ENCODE results near the gene FOXL1. TPM values are rescaled to one million over a fixed set of nuclear protein-coding genes. Genes with fewer than 3 reads are reported as not detected.

Gene FOXL1
- total RNA-seq, 1 donor, result 2.5 TPM

DNA sequence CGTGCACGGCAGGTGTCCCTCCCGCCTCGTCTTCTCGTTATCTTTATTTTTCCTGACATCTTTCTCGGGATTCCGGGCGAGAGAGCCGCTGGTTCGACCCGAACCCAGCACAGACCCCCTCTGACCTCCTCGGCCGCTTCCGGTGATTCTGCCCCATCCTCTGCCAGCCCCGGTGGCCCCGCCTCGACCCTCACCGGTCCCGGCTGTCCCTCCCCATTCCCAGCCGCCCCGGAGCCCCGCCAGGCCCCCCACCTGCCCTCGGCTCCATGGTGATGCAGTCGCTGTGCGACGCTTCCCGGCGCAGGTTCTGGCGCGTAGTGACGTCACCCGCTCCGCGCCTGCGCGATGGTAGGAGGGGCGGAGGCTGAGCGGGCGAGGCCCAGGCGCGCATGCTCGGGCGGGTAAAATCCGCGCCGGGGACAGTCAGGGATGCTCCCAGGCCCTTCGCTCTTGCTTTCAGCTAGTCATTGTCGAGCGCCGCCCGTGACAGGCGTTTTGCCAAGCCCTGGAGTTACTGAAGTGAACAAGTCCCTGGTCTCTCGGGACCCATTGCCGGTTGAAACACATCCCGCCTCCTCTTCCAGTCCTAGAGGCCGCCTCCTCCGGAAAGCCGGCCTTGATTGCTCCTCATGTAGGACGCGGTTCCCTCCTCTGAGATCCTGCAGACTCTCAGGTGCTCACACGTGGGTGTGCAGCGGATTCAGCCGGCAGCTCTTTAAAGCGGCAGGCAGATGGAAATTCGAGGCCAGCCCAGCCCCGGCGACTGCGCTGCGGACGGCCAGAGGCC is 23.2 kb upstream of the FOXL1 start, which contains the start of gene MTHFSD:
Gene MTHFSD, minus strand, starts transcription at position 319 of the 787 bp plus-strand sequence. Its CDS starts 51 bp downstream, at position 268.
- H4K20me1 ChIP-seq (ENCODE audit: insufficient read depth, low read length), result no peaks in the 10 kb centered on the region
- H3K27ac ChIP-seq (ENCODE audit: low read depth, low read length), result peak within 1 kb of the TSS; percentile 96
- TF ChIP-seq, protein P1, sequence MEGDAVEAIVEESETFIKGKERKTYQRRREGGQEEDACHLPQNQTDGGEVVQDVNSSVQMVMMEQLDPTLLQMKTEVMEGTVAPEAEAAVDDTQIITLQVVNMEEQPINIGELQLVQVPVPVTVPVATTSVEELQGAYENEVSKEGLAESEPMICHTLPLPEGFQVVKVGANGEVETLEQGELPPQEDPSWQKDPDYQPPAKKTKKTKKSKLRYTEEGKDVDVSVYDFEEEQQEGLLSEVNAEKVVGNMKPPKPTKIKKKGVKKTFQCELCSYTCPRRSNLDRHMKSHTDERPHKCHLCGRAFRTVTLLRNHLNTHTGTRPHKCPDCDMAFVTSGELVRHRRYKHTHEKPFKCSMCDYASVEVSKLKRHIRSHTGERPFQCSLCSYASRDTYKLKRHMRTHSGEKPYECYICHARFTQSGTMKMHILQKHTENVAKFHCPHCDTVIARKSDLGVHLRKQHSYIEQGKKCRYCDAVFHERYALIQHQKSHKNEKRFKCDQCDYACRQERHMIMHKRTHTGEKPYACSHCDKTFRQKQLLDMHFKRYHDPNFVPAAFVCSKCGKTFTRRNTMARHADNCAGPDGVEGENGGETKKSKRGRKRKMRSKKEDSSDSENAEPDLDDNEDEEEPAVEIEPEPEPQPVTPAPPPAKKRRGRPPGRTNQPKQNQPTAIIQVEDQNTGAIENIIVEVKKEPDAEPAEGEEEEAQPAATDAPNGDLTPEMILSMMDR (IDR thresholded peaks at IDR 0.05; ENCODE audit: extremely low read depth, low read depth, low read length), result no peak
- no peaks in the 10 kb centered on the region for H3K9me3 ChIP-seq (ENCODE audit: low read depth, low read length)
- peaks cover 17% of the 10 kb centered on the region for H3K4me1 ChIP-seq (ENCODE audit: insufficient read depth, low read length)
- H3K27me3 ChIP-seq (ENCODE audit: insufficient read depth, low read length), result no peaks in the 10 kb centered on the region
- H3K4me2 ChIP-seq (ENCODE audit: insufficient read depth, low read length), result peak within 1 kb of the TSS; percentile 97
- H2AFZ ChIP-seq (ENCODE audit: low read length), result peak within 1 kb of the TSS; percentile 97
- peak; percentile 99 for DNase-seq (ENCODE audit: insufficient read length, low spot score, missing footprints)
- H3K36me3 ChIP-seq (ENCODE audit: insufficient read depth, low read length), result peaks cover 15% of the 10 kb centered on the region
- H3K4me3 ChIP-seq (ENCODE audit: insufficient read depth, low read length), result peak within 1 kb of the TSS; percentile 97
- H3K79me2 ChIP-seq (ENCODE audit: insufficient read depth, low read length), result peaks cover 27% of the 10 kb centered on the region

DNA sequence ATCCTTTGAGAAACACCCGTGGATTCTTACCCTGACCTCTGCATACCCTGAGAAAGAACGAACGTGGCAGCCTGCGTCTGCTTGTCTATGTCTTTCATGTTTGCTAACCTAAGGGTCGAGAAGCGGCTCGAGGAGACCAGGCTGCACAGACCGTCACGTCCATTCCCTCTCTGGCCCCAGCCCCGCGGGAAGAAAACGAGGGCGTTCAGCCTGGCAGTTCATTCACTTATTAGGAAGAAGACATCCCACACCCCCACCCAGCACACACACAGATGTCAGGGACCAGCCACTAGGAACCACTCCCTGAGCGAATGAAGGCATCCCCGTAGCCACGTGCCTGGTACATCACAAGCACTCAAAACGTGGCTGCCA is 22.7 kb upstream of the FOXL1 start:
- H3K27ac ChIP-seq (ENCODE audit: low read depth, low read length), result peak overlapping the region; percentile 96
- no peaks in the 10 kb centered on the region for H4K20me1 ChIP-seq (ENCODE audit: insufficient read depth, low read length)
- peaks cover 17% of the 10 kb centered on the region for H3K4me1 ChIP-seq (ENCODE audit: insufficient read depth, low read length)

DNA sequence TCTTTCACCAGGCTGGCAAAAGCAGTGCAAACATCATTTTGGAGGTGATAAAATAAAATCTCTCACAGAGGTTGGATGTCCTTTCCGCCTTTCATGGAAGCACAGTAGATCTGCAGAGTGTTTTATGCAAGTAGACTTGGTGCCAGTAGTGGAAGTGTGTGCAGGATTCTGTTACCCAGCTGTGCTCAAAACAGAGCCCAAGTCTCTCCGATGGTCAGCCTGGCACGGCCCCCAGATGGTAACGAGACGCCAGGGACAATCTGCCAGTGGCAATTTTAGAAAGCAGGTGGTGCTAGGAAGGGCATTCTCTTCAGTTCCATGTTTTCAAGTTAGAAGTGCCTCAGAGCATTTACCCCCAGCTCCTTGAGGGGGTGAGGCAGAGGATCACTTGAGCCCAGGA is 21.8 kb upstream of the FOXL1 start:
- peaks cover 27% of the 10 kb centered on the region for H3K79me2 ChIP-seq (ENCODE audit: insufficient read depth, low read length)
- H3K4me2 ChIP-seq (ENCODE audit: insufficient read depth, low read length), result no peak overlapping the region
- no peak overlapping the region for H3K27ac ChIP-seq (ENCODE audit: low read depth, low read length)
- H2AFZ ChIP-seq (ENCODE audit: low read length), result peak overlapping the region; percentile 96
- peaks cover 6% of the 10 kb centered on the region for H3K36me3 ChIP-seq (ENCODE audit: insufficient read depth, low read length)
- H3K27me3 ChIP-seq (ENCODE audit: insufficient read depth, low read length), result no peaks in the 10 kb centered on the region
- peaks cover 17% of the 10 kb centered on the region for H3K4me1 ChIP-seq (ENCODE audit: insufficient read depth, low read length)
- H3K9me3 ChIP-seq (ENCODE audit: low read depth, low read length), result no peaks in the 10 kb centered on the region
- DNase-seq (ENCODE audit: insufficient read length, low spot score, missing footprints), result peak; percentile 19
- TF ChIP-seq, protein P1 (IDR thresholded peaks at IDR 0.05; ENCODE audit: extremely low read depth, low read depth, low read length), result no peak
- no peaks in the 10 kb centered on the region for H4K20me1 ChIP-seq (ENCODE audit: insufficient read depth, low read length)
- no peak overlapping the region for H3K4me3 ChIP-seq (ENCODE audit: insufficient read depth, low read length)

More for the DNA sequence above, 22.7 kb upstream of the FOXL1 start:
- peak; percentile 53 for DNase-seq (ENCODE audit: insufficient read length, low spot score, missing footprints)
- no peaks in the 10 kb centered on the region for H3K9me3 ChIP-seq (ENCODE audit: low read depth, low read length)
- TF ChIP-seq, protein P1 (IDR thresholded peaks at IDR 0.05; ENCODE audit: extremely low read depth, low read depth, low read length), result no peak
- no peaks in the 10 kb centered on the region for H3K27me3 ChIP-seq (ENCODE audit: insufficient read depth, low read length)
- peak overlapping the region; percentile 97 for H3K4me3 ChIP-seq (ENCODE audit: insufficient read depth, low read length)
- H2AFZ ChIP-seq (ENCODE audit: low read length), result peak overlapping the region; percentile 96
- H3K79me2 ChIP-seq (ENCODE audit: insufficient read depth, low read length), result peaks cover 27% of the 10 kb centered on the region
- peaks cover 13% of the 10 kb centered on the region for H3K36me3 ChIP-seq (ENCODE audit: insufficient read depth, low read length)
- peak overlapping the region; percentile 97 for H3K4me2 ChIP-seq (ENCODE audit: insufficient read depth, low read length)

DNA sequence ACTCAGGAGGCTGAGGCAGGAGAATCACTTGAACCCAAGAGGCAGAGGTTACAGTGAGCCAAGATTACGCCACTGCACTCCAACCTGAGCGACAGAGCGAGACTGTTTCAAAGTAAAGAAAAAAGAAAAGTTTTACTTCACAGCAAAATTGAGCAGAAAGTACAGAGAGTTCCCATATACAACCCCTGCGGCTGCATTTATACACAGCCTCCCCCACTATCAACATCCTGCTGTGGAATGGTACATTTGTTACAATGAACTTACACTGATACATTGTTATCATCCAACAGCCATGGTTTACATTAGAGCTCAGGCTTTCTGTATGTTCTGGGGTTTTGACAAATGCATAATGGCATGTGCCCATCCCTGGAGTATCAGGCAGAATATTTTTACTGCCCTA is 20.8 kb upstream of the FOXL1 start:
- no peak overlapping the region for H3K4me2 ChIP-seq (ENCODE audit: insufficient read depth, low read length)
- H3K79me2 ChIP-seq (ENCODE audit: insufficient read depth, low read length), result peaks cover 24% of the 10 kb centered on the region
- H3K27ac ChIP-seq (ENCODE audit: low read depth, low read length), result no peak overlapping the region
- H2AFZ ChIP-seq (ENCODE audit: low read length), result no peak overlapping the region
- no peaks in the 10 kb centered on the region for H3K9me3 ChIP-seq (ENCODE audit: low read depth, low read length)
- no peaks in the 10 kb centered on the region for H3K36me3 ChIP-seq (ENCODE audit: insufficient read depth, low read length)
- TF ChIP-seq, protein P1 (IDR thresholded peaks at IDR 0.05; ENCODE audit: extremely low read depth, low read depth, low read length), result no peak
- no peaks in the 10 kb centered on the region for H4K20me1 ChIP-seq (ENCODE audit: insufficient read depth, low read length)
- H3K27me3 ChIP-seq (ENCODE audit: insufficient read depth, low read length), result no peaks in the 10 kb centered on the region
- peaks cover 17% of the 10 kb centered on the region for H3K4me1 ChIP-seq (ENCODE audit: insufficient read depth, low read length)
- no peak overlapping the region for H3K4me3 ChIP-seq (ENCODE audit: insufficient read depth, low read length)
- no peak for DNase-seq (ENCODE audit: insufficient read length, low spot score, missing footprints)

Measured in osteoblast (primary cell).